PFSK-1 (cell line): ENCODE measurements around the gene FDX2.
A peak's percentile ranks its signal among the peaks of the same experiment; 100 is the strongest.

ENCODE experiments used
- FOXP2 ChIP-seq: optimal IDR thresholded peaks from 2 replicates; pipeline ENCODE3; 2011; ENCODE audit warnings: borderline replicate concordance, control low read depth, inconsistent platforms; ENCODE audit not compliant: insufficient read depth; ENCODE audit errors: extremely low read length, extremely low read depth
- POLR2AphosphoS5 ChIP-seq: IDR thresholded peaks from 2 replicates; pipeline ENCODE4 v1.6.1; 2012; ENCODE audit warnings: low read depth, mild to moderate bottlenecking, control low read depth, low read length, moderate library complexity
- REST ChIP-seq, 2 experiments: IDR thresholded peaks; 2 replicates each; pipeline versions ENCODE4 v1.6.1 to v1.8.0; 2011 to 2012; ENCODE audit warnings: low read depth in 2 of 2, low read length in 2 of 2, control low read depth in 1 of 2, inconsistent platforms in 1 of 2, mild to moderate bottlenecking in 1 of 2, moderate library complexity in 1 of 2; ENCODE audit not compliant: insufficient read depth in 1 of 2
- SIN3A ChIP-seq: IDR thresholded peaks from 2 replicates; pipeline ENCODE4 v1.6.1; 2012; ENCODE audit warnings: mild to moderate bottlenecking, low read length, moderate library complexity, borderline replicate concordance; ENCODE audit not compliant: insufficient read depth
- TAF1 ChIP-seq: IDR thresholded peaks from 2 replicates; pipeline ENCODE4 v1.6.1; 2012; ENCODE audit warnings: low read length, control low read depth, borderline replicate concordance; ENCODE audit not compliant: insufficient read depth

FDX2 gene

GRCh38 chr19:10277795-10278589 lies 37.8 kb downstream of the FDX2 start:
- TF ChIP-seq TAF1 (no peak), POLR2AphosphoS5 (no peak), FOXP2 (no peak), REST (IDR thresholded peaks at IDR 0.05; ENCODE audit: insufficient read depth in 1 of 2, low read depth in 2 of 2, low read length in 2 of 2) (no peak), SIN3A (no peak)

DNA sequence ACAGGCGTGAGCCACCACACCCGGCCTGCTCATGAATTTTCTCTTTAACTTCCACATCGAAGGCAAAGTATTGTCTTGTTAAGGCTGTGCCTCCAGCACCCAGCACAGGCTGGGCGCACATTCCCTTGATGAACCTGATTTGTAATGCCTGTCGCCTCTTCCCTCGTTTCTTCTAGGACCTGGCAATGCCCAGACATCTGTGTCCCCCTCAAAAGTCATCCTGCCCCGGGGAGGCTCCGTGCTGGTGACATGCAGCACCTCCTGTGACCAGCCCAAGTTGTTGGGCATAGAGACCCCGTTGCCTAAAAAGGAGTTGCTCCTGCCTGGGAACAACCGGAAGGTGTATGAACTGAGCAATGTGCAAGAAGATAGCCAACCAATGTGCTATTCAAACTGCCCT lies 41.2 kb downstream of the FDX2 start:
- no peak for TF ChIP-seq SIN3A
- no peak for TF ChIP-seq REST (IDR thresholded peaks at IDR 0.05; ENCODE audit: insufficient read depth in 1 of 2, low read depth in 2 of 2, low read length in 2 of 2)
- TF ChIP-seq POLR2AphosphoS5, result no peak
- TF ChIP-seq TAF1, result no peak

DNA sequence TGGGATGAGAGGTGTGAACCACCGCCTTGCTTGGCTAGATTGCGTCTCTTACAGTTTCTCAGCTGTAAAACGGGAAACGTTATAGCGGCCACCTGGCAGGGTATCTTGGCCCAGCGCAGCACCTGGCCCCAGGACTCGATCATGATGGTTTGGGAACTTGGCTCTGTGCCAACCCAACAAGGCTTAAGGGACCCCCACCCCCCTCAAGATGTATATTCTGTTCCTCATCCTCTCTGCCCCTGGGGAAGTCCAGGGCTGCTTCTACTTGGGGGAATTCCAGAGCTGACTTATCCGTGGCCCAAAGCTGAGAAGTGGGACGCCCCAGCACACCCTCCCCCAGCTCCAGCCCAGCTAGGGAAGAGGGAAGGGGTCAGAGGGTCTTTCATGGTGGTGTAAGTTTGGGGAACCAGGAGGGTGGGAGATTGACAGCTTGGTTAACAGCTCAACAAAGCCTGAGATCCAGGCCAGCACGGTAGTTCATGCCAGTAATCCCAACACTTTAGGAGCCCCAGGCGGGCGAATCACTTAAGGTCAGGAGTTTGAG lies 44.2 kb downstream of the FDX2 start:
- no peak for TF ChIP-seq POLR2AphosphoS5
- TF ChIP-seq SIN3A, result no peak
- TF ChIP-seq FOXP2, result no peak

DNA sequence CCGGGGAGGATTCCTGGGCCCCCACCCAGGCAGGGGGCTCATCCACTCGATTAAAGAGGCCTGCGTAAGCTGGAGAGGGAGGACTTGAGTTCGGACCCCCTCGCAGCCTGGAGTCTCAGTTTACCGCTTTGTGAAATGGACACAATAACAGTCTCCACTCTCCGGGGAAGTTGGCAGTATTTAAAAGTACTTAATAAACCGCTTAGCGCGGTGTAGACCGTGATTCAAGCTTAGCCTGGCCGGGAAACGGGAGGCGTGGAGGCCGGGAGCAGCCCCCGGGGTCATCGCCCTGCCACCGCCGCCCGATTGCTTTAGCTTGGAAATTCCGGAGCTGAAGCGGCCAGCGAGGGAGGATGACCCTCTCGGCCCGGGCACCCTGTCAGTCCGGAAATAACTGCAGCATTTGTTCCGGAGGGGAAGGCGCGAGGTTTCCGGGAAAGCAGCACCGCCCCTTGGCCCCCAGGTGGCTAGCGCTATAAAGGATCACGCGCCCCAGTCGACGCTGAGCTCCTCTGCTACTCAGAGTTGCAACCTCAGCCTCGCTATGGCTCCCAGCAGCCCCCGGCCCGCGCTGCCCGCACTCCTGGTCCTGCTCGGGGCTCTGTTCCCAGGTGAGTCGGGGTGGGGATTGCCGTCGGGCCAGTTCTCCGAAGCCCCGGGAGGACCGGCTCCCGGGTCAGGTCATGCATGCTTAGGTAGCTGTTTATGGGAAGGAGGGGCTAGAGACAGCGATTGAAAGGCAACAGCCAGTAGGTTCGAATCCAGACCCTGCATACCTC lies 45.0 kb downstream of the FDX2 start, which contains the start of gene ICAM1:
Gene ICAM1, plus strand, starts transcription at position 505 of the 779 bp plus-strand sequence. Its CDS starts 40 bp downstream, at position 545.
- TF ChIP-seq FOXP2 (peak; percentile 47), TAF1 (0 out of 2 replicates have a peak, but pooled peaks have one; percentile 20), SIN3A (no peak)

DNA sequence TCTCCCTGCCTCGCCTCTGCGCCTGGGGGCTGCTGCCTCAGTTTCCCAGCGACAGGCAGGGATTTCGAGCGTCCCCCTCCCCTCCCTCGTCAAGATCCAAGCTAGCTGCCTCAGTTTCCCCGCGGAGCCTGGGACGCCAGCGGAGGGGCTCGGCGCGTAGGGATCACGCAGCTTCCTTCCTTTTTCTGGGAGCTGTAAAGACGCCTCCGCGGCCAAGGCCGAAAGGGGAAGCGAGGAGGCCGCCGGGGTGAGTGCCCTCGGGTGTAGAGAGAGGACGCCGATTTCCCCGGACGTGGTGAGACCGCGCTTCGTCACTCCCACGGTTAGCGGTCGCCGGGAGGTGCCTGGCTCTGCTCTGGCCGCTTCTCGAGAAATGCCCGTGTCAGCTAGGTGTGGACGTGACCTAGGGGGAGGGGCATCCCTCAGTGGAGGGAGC lies 45.6 kb downstream of the FDX2 start:
- TF ChIP-seq POLR2AphosphoS5 (no peak), FOXP2 (no peak), TAF1 (no peak), REST (IDR thresholded peaks at IDR 0.05; ENCODE audit: insufficient read depth in 1 of 2, low read depth in 2 of 2, low read length in 2 of 2) (no peak), SIN3A (no peak)
